ENCODE data around the gene INSRR. TPM values are rescaled to one million over a fixed set of nuclear protein-coding genes. Genes with fewer than 3 reads are reported as not detected.

The INSRR gene
- total and polyA plus RNA-seq, 9 of the 15 experiments (the other 6 are each of a cell fraction or from before 2014, with no cell fraction given) = 0.03 to 0.18 (median 0.06) TPM; not detected in 3

DNA sequence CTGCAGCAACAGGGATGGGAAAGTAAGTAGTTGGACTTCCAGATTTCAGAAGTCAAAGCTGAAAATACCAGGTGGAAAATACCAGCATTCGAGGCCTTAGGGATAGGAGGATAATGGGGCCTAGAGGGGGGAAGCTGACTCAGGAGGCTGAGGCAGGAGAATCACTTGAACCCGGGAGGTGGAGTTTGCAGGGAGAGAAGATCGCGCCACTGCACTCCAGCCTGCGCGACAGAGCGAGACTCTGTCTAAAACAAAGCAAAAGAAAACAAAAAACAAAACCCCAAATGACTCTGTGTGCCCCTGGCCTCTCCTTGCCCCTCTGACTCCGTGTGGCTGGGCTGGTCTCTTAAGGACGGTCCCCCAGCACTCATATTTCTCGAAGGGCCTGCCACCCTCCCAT lies 45.6 kb downstream of the INSRR start:
- Histone ChIP-seq H3K27ac (ENCODE audit: extremely low read depth, low read depth, low read length) (peak overlapping the region; percentile 86), H4K20me1 (replicated peaks; ENCODE audit: control insufficient read depth, insufficient read depth, low read length) (no peaks in the 10 kb centered on the region), H3K4me3 (peak overlapping the region; percentile 50), H3K9me3 (replicated peaks; ENCODE audit: control insufficient read depth, insufficient read depth, low read depth, low read length) (no peaks in the 10 kb centered on the region), H3K36me3 (ENCODE audit: control insufficient read depth, insufficient read depth, low read length) (peaks cover 16% of the 10 kb centered on the region; the same call in 2 of the 3 replicates), H3K27me3 (ENCODE audit: control insufficient read depth in 2 of 2, insufficient read depth in 2 of 2, low read length in 2 of 2) (no peaks in the 10 kb centered on the region), H3K4me2 (ENCODE audit: insufficient read depth, low read length) (peak overlapping the region; percentile 83), H3K79me2 (ENCODE audit: control insufficient read depth, insufficient read depth, low read length) (peaks cover 22% of the 10 kb centered on the region), H3K9ac (ENCODE audit: insufficient read depth in 1 of 2, low read depth in 2 of 2, low read length in 2 of 2) (peak overlapping the region; percentile 83 to 96), H3K9me1 (ENCODE audit: control insufficient read depth, insufficient read depth, low read length) (no peaks in the 10 kb centered on the region), H2AFZ (ENCODE audit: low read depth, low read length) (peak overlapping the region; percentile 94), H3K4me1 (replicated peaks in 1 of 2; ENCODE audit: control insufficient read depth in 2 of 2, insufficient read depth in 2 of 2, low read length in 2 of 2) (peaks cover 57 to 65% of the 10 kb centered on the region in 2 experiments)
- no TSS peak for BruUV-seq (replicated peaks)
- TF ChIP-seq CEBPB (tag; IDR thresholded peaks at IDR 0.05) = peak; percentile 80
- TF ChIP-seq KAT7 (CRISPR knock-in tag; IDR thresholded peaks at IDR 0.05; ENCODE audit: borderline replicate concordance) = no peak
- peak; percentile 39 for TF ChIP-seq CHD1 (IDR thresholded peaks at IDR 0.05; ENCODE audit: low read length)
- no peak for TF ChIP-seq ZFP30 (CRISPR knock-in tag; IDR thresholded peaks at IDR 0.05; ENCODE audit: borderline replicate concordance)
- 0 out of 2 replicates have a peak, but pooled peaks have one; percentile 33 for TF ChIP-seq ZNF143 (CRISPR knock-in tag; IDR thresholded peaks at IDR 0.05)
- TF ChIP-seq CEBPG (CRISPR knock-in tag; IDR thresholded peaks at IDR 0.05) = peak; percentile 35; the same call in 1 of the 2 replicates
- no peak for TF ChIP-seq CEBPG (tag; conservative IDR thresholded peaks at IDR 0.05 in 1 of 2, IDR thresholded peaks at IDR 0.05 in 1 of 2)
- TF ChIP-seq, protein P1, sequence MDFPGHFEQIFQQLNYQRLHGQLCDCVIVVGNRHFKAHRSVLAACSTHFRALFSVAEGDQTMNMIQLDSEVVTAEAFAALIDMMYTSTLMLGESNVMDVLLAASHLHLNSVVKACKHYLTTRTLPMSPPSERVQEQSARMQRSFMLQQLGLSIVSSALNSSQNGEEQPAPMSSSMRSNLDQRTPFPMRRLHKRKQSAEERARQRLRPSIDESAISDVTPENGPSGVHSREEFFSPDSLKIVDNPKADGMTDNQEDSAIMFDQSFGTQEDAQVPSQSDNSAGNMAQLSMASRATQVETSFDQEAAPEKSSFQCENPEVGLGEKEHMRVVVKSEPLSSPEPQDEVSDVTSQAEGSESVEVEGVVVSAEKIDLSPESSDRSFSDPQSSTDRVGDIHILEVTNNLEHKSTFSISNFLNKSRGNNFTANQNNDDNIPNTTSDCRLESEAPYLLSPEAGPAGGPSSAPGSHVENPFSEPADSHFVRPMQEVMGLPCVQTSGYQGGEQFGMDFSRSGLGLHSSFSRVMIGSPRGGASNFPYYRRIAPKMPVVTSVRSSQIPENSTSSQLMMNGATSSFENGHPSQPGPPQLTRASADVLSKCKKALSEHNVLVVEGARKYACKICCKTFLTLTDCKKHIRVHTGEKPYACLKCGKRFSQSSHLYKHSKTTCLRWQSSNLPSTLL (IDR thresholded peaks at IDR 0.05) = no peak
- TF ChIP-seq CHD4 (IDR thresholded peaks at IDR 0.05; ENCODE audit: insufficient read depth, insufficient replicate concordance, low read depth, low read length, poor library complexity, severe bottlenecking) = peak; percentile 19
- no peak for TF ChIP-seq SAP30 (IDR thresholded peaks at IDR 0.05; ENCODE audit: borderline replicate concordance, insufficient read depth, low read depth, low read length, poor library complexity, severe bottlenecking)
- TF ChIP-seq, protein P2, sequence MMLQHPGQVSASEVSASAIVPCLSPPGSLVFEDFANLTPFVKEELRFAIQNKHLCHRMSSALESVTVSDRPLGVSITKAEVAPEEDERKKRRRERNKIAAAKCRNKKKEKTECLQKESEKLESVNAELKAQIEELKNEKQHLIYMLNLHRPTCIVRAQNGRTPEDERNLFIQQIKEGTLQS (IDR thresholded peaks at IDR 0.05) = no peak
- TF ChIP-seq, protein P2 (CRISPR knock-in tag; conservative IDR thresholded peaks at IDR 0.05) = no peak
- ChIA-PET POLR2A (interaction anchor here (0.6 to 1.3 kb wide), 5 partner anchors 12 to 116 kb away, joined by 3 to 5 read pairs (median 3); no protein-coding TSS in a partner anchor), CTCF (ENCODE audit: low intra/inter-chr PET ratio) (no interaction called here)
- DNase-seq (ENCODE audit: extremely low read depth in 1 of 4, low spot score in 3 of 4) (no peak), ATAC-seq (no peak; the same call in 2 of the 3 replicates), FAIRE-seq (peak; percentile 52)
- WGBS (ENCODE audit: insufficient coverage, low coverage, missing lambda C conversion rate) = 10% methylated on average over 10 of the region's 10 CpGs
- intact Hi-C loops (cut with micrococcal nuclease) = no loop called here
- in situ Hi-C loops (cut with MboI) = no loop called here

Data from K562 (cell line).